ENCODE measurements around the gene TTLL5.

DNA sequence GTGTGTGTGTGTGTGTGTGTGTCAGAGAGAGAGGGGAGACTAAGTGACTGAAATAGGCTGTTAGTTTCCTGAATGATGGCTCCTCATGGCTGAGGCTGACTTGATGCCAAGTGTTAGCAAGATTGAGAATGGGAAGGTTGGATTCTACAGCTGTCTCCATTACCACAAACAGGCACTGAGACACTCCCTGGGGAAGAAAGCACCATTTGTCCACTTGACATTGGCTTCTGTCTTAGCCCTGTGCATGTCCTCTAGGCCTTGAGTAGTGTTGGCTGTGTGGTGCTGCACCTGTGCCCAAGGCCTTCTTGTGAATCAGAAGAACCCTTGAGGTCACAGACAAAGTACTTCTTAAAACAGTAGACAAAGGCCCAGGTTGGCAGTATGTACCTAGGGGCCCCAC lies 16.0 kb upstream of the TTLL5 start:
- TF ChIP-seq HNF4A (CRISPR knock-in tag; IDR thresholded peaks at IDR 0.05) = no peak
- no peak for TF ChIP-seq HIVEP1 (CRISPR knock-in tag; IDR thresholded peaks at IDR 0.05)
- TF ChIP-seq XBP1 (CRISPR knock-in tag; IDR thresholded peaks at IDR 0.05) = no peak
- no peak for TF ChIP-seq PCBP1 (IDR thresholded peaks at IDR 0.05; ENCODE audit: borderline replicate concordance, low read depth, low read length)
- TF ChIP-seq ZNF605 (CRISPR knock-in tag; IDR thresholded peaks at IDR 0.05) = no peak
- no peak for TF ChIP-seq CTCF (CRISPR knock-in tag; IDR thresholded peaks at IDR 0.05)
- TF ChIP-seq, protein P1, sequence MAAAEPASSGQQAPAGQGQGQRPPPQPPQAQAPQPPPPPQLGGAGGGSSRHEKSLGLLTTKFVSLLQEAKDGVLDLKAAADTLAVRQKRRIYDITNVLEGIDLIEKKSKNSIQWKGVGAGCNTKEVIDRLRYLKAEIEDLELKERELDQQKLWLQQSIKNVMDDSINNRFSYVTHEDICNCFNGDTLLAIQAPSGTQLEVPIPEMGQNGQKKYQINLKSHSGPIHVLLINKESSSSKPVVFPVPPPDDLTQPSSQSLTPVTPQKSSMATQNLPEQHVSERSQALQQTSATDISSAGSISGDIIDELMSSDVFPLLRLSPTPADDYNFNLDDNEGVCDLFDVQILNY (CRISPR knock-in tag; conservative IDR thresholded peaks at IDR 0.05) = no peak
- TF ChIP-seq, protein P2, sequence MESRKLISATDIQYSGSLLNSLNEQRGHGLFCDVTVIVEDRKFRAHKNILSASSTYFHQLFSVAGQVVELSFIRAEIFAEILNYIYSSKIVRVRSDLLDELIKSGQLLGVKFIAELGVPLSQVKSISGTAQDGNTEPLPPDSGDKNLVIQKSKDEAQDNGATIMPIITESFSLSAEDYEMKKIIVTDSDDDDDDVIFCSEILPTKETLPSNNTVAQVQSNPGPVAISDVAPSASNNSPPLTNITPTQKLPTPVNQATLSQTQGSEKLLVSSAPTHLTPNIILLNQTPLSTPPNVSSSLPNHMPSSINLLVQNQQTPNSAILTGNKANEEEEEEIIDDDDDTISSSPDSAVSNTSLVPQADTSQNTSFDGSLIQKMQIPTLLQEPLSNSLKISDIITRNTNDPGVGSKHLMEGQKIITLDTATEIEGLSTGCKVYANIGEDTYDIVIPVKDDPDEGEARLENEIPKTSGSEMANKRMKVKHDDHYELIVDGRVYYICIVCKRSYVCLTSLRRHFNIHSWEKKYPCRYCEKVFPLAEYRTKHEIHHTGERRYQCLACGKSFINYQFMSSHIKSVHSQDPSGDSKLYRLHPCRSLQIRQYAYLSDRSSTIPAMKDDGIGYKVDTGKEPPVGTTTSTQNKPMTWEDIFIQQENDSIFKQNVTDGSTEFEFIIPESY (CRISPR knock-in tag; IDR thresholded peaks at IDR 0.05) = no peak
